HL-60/S4 treated with retinoic acid at 250 ng/mL for 4 days and 3 days (cell line): Measurements from ENCODE around the gene PLEK2.
"Not testable (repeated sequence)": the region's sequence is repeated elsewhere in the genome, so short reads cannot be mapped to it uniquely, and the experiment has no call there.

ENCODE experiments used
- in situ Hi-C: fragments of 300-500 bp; cut with MboI; formaldehyde crosslinking; loops from 2 replicates; pipeline ENCODE4 v1.7.0; 2022; ENCODE audit warnings: low sequenced_read_pairs

Gene PLEK2

DNA sequence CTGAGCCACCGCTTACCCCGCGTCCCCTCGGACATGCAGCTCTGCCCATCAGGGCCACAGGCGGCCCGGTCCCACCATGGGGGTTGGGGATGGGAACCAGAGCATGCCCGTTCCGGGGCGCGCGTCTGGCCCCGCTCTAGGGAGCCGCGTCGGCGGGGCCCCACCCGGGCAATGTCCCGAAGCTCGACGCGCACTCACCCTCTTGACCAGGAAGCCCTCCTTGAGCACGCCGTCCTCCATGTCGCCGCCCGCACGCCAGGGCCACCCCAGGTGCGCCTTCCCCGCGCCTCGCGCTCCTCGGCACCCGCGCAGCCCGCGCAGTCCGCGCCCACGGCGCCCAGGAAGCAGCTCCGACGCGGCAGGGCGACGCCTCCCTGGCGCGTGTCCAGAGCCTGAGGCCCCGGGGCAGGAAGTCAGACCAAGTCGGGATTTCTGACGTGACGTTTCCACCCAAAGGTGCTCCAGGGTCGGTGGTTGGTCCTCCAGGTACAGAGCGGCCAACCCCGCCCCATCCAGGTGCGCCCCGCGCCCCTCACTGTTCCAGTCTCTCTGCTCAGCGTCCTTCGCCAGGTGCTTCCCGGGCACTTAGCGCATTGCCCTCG is at the start of gene PLEK2:
PLEK2 (minus strand) TSS at position 346 of the 602 bp plus-strand sequence; CDS start at position 240, 106 bp downstream.
- in situ Hi-C loops, result no loop called here

DNA sequence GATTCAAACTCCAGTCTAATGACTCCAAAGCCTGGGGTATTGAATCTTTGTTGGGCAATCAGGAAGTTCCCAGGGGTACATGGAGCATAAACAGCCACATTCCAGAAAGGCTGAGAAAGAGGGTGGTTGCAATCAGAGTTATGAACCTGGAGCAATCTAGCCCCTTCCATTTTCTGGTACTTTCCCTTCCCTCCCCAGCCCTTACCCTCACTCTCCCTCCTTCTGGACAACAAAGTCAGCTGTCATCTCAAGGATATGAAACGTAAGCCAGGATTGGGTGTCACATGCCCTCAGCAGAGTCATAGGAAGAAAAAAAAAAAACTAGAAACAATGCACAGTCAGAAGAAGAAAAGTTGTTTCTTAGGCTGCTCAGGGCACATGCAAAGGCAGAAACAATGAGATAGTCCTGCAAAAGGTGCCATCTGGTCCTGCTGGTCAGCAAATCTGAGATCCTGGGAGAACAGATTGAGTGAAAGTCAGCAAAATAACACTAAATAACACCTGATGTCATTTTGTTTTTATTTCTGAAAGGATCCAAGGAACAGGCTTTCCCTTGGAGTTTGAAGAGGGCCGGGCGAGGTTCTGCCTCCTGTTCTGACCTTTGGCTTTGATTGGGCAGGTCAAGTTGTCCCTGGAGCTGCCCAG is 49.5 kb upstream of the PLEK2 start:
- in situ Hi-C loops, result no loop called here

- in situ Hi-C loops, result no loop called here
Observed at GRCh38 chr14:67459336-67459735, 47.4 kb upstream of the PLEK2 start.

GRCh38 chr14:67457782-67458181 is 45.8 kb upstream of the PLEK2 start:
- in situ Hi-C loops, result no loop called here

DNA sequence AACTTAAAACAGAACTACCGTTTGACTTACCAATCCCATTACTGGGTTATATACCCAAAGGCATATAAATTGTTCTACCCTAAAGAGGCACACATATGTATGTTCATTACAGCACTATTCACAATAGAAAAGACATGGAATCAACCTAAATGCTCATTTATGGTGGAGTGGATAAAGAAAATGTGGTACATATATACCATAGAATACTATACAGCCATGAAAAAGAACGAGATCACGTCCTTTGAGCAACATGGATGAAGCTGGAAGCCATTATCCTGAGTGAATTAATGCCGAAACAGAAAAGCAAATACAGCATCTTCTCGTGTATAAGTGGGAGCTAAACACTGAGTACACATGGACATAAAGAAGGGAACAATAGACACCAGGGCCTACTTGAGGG is 44.8 kb upstream of the PLEK2 start:
- in situ Hi-C loops, result no loop called here

DNA sequence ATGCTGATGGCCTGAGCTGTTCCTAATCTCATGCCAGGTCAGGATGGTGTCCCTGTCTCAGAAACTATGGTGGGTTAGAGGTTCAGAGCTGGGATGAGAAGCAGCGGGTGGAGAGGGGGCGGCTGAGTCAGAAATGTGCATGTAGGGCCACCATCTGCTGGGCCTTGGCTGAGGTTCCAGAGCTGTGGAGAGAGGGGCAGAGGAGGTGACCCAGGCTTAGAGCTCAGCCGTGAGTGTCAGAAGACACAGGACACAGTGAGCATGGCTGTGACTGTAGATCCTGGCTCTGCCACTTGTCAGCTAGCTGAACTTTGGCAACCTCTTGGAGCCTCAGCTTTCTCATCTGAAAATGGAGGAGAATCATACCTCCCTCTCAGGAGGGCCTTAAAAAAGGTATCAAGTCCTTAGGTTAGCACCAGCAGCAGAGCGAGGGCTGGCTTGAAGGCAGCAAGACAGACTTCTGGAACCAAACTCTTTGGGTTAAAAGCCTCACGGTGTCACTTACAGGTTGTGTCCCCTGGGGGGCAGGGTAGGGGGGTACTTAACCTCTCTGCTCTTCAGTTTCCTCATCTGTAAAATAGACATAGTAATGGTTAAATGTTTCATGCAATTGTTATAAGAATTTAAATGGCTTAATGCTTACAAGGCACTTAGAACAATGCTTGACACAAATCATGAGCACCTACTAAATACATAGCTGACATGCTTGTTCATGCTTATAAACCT is 41.8 kb upstream of the PLEK2 start:
- in situ Hi-C loops, result no loop called here

GRCh38 chr14:67451667-67452066 is 39.7 kb upstream of the PLEK2 start:
- in situ Hi-C loops, result not testable (repeated sequence)

- in situ Hi-C loops, result loop anchor here (25.0 kb wide), 1 partner anchor 263 kb away; the partner anchor contains the start of gene RDH12
Observed at GRCh38 chr14:67449096-67449495, 37.1 kb upstream of the PLEK2 start.

DNA sequence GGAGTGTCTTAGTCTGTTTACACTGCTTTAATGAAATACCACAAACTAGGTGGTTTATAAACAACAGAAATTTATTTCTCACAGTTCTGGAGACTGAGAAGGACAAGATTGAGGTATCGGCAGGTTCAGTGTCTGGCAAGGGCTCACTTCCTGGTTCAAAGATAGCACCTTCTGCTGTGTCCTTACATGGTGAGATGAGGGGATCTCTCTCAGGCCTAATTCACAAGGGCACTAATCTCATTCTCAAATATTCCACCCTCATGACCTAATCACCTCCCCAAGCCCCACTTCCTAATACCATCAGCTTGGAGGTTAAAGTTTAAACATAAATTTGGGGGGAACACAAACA is 35.0 kb upstream of the PLEK2 start:
- in situ Hi-C loops, result loop anchor here (25.0 kb wide), 1 partner anchor 265 kb away; the partner anchor contains the start of gene RDH12

DNA sequence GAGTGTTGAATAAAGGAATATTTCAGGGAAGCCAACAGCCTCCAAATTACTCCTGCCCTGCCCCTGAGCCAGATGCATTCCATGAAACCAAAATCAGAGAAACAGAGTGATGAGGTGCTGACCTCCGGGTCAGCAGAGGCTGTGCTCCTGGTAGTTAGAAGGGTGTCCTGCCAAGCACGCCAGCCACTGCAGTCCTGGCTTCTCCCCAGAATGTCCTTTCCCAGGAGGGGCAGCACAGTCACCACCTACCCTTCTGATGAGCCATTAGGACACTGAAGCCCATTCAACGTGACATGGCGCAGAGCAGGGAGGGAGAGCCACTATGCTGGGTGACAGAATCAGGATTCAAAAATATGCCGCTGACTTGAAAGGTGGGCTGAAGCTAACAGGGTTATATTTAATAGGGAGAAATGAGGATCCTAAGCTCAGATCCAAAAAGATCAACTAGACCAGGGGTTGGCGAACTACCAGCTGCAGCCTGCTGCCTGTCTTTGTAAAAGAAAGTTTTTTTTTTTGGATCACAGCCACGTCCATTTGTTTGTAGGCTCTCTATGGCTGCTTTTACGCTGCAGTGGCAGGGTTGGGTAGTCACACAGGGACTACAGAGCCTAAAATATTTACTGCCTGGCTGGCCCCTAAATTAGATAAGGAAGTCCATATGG is 34.5 kb upstream of the PLEK2 start:
- in situ Hi-C loops, result loop anchor here (25.0 kb wide), 1 partner anchor 266 kb away; the partner anchor contains the start of gene RDH12

- in situ Hi-C loops, result loop anchor here (25.0 kb wide), 1 partner anchor 268 kb away; the partner anchor contains the start of gene RDH12
Observed at GRCh38 chr14:67444395-67444794, 32.4 kb upstream of the PLEK2 start.

- in situ Hi-C loops, result loop anchor here (25.0 kb wide), 1 partner anchor 270 kb away; the partner anchor contains the start of gene RDH12
Observed at GRCh38 chr14:67442139-67442906, 30.4 kb upstream of the PLEK2 start.

DNA sequence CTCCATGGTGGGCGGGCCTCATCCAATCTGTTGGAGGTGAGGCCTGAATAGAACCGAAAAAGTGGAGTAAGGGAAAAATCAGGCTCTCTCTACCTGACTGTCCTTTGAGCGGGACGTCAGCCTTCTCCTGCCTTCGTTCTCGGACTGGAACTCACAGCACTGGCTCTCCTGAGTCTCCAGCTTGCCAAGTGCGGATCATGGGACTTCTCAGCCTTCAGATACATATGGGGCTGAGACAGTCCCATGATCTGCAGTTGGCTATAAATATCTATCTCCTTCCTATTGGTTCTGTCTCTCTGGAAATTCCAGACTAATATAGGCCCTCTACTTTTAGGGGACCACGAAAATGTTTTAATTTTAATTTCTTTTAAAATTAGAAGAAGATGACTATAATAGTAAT is 29.7 kb upstream of the PLEK2 start:
- in situ Hi-C loops, result loop anchor here (25.0 kb wide), 1 partner anchor 271 kb away; the partner anchor contains the start of gene RDH12

DNA sequence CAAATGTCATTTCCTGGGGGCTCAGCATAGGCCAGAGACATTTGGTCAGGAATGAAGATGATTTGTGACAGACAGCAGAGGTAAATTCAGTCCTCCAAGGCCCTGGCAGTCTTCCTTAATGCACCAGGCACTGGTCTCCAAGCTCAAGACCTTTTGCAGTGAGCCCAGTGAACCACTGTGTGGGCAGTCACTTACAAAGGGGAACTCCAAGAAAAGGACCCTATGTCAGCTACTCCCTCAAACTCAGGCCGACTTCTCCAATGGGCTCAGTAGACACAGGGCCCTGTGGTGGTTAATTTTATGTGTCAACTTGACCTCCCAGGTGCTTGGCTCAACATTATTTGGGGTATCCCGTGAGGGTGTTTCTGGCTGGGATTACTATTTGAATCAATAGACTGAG is 29.3 kb upstream of the PLEK2 start:
- in situ Hi-C loops, result loop anchor here (25.0 kb wide), 1 partner anchor 271 kb away; the partner anchor contains the start of gene RDH12

DNA sequence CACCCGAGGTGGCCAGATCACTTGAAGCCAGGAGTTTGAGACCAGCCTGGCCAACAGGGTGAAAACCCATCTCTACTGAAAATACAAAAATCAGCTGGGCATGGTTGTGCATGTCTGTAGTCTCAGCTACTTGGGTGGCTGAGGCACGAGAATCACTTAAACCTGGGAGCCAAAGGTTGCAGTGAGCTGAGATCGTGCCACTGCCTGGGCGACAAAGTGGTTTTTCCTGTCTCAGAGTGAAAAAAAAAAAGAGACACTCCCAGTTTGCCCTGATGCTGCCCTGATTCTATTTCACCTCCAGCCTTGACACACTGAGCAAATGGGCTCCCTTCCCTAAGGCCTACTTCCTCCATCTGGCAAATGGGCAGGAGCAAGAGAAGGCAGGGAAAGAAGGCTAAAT is 28.5 kb upstream of the PLEK2 start:
- in situ Hi-C loops, result loop anchor here (25.0 kb wide), 1 partner anchor 272 kb away; the partner anchor contains the start of gene RDH12

DNA sequence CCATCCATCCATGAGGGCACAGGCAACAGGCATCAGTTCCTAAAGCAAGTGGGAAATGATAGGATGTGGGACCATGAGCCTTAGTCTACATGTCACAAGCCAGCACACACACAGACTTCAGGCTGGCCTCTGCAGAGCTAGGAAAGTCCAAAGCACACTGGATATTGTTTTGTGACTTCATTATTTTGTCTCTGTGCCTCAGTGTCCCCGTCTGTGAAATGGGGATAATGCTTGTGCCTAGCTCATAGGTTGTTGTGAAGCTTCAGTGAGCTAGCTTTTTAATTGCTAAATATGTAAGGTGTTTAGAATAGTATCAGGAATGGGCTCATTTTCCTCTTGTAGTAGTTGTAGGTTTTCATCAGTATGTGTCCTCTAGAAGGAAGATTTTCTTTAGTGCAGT is 27.0 kb upstream of the PLEK2 start:
- in situ Hi-C loops, result loop anchor here (25.0 kb wide), 1 partner anchor 273 kb away; the partner anchor contains the start of gene RDH12

GRCh38 chr14:67436006-67436866 is 24.3 kb upstream of the PLEK2 start:
- in situ Hi-C loops, result loop anchor here (25.0 kb wide), 1 partner anchor 276 kb away; the partner anchor contains the start of gene RDH12

DNA sequence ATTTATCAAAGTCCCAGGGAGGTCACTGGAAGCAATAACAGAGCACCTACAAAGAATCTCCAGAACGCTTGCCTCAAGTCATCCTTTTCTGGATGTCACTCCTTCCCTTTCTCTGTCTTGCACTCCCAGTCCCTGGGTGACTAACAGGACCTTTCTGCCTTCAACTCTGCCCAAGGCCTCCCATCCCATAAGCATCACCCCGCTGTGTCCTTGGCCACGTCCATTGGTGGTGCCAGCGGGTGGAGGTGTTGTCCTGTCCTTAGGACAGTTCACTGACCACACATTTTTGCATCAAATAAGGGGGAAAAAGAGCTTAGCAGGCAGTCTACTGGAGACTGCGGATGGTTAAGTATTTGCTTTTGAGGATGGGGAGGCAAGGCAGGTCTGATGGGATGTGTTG is 23.6 kb upstream of the PLEK2 start:
- in situ Hi-C loops, result loop anchor here (25.0 kb wide), 1 partner anchor 277 kb away; the partner anchor contains the start of gene RDH12

DNA sequence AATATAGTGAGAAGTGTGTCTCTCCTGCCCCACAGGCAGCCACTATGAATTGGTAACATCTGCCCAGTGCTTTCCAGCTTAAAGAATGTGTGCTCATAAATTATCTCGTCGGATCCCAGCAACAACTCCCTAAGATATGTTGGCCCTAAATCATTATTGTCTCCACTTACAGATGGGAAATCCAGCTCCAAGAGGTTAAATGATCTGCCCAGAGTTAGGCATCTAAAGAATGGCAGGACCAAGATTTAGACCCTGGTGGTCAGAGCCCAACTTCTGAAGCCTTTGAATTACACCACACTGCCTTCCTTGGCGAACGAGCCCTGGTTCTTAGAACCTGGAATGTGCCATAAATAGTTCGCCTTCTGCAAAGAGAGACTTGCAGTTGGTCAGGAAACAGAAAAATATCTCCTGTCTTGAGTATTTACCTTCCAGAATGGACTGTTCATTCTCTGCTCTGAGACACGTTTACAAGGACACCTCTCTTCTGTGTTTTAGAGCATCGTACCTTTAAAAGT is 20.1 kb upstream of the PLEK2 start:
- in situ Hi-C loops, result loop anchor here (25.0 kb wide), 1 partner anchor 280 kb away; the partner anchor contains the start of gene RDH12
